ENCODE results near the gene PUM1.

Gene PUM1

GRCh38 chr1:31036749-31037500 lies 28.6 kb downstream of the PUM1 start:
- TF ChIP-seq CTCF (conservative IDR thresholded peaks at IDR 0.05) = no peak

GRCh38 chr1:31033598-31033997 lies 31.9 kb downstream of the PUM1 start:
- no peak for TF ChIP-seq CTCF (conservative IDR thresholded peaks at IDR 0.05)
- no peak overlapping the region for H3K27ac ChIP-seq

More at GRCh38 chr1:31036749-31037500, 28.6 kb downstream of the PUM1 start:
- H3K27ac ChIP-seq = no peak overlapping the region

- TF ChIP-seq CTCF (conservative IDR thresholded peaks at IDR 0.05) = no peak
- H3K27ac ChIP-seq = no peak overlapping the region
Observed at GRCh38 chr1:31032266-31032665, 33.3 kb downstream of the PUM1 start.

GRCh38 chr1:31031330-31032143 lies 34.0 kb downstream of the PUM1 start:
- TF ChIP-seq CTCF (conservative IDR thresholded peaks at IDR 0.05) = no peak
- no peak overlapping the region for H3K27ac ChIP-seq

GRCh38 chr1:31029026-31029425 lies 36.5 kb downstream of the PUM1 start:
- TF ChIP-seq CTCF (conservative IDR thresholded peaks at IDR 0.05) = no peak
- H3K27ac ChIP-seq = no peak overlapping the region

- no peak for TF ChIP-seq CTCF (conservative IDR thresholded peaks at IDR 0.05)
- peak overlapping the region; percentile 80; the same call in 1 of the 2 replicates for H3K27ac ChIP-seq
Observed at GRCh38 chr1:31027693-31028526, 37.6 kb downstream of the PUM1 start.

- H3K27ac ChIP-seq = peak overlapping the region; percentile 80
- TF ChIP-seq CTCF (conservative IDR thresholded peaks at IDR 0.05) = no peak
Observed at GRCh38 chr1:31022259-31022658, 43.3 kb downstream of the PUM1 start.

Data from VCaP (cell line).